A549 (cell line): ENCODE results near the gene LRRC30.

Experiments used
- CTCF ChIP-seq: fragments of >200 bp; sonication (Bioruptor Twin); formaldehyde crosslinking; IDR thresholded peaks from 3 replicates; pipeline ENCODE4 v1.5.1; 2016
- MAX ChIP-seq: IDR thresholded peaks from 2 replicates; pipeline ENCODE4 v1.6.1; 2012
- MYC ChIP-seq: IDR thresholded peaks from 2 replicates; pipeline ENCODE4 v1.6.1; 2012; ENCODE audit warnings: mild to moderate bottlenecking, inconsistent platforms, low read length, improper control_type of control experiment, borderline replicate concordance
- NR3C1 ChIP-seq: fragments of >200 bp; sonication (Bioruptor Twin); formaldehyde crosslinking; IDR thresholded peaks from 3 replicates; pipeline ENCODE4 v1.6.1; 2017
- POLR2A ChIP-seq: IDR thresholded peaks from 2 replicates; pipeline ENCODE4 v1.6.1; 2012; ENCODE audit warnings: mild to moderate bottlenecking, low read length
- RARB ChIP-seq: fragments of 250-450 bp; sonication (Bioruptor Pico); IDR thresholded peaks from 2 replicates; pipeline ENCODE4 v1.8.0; 2021; ENCODE audit warnings: mild to moderate bottlenecking, moderate library complexity
- SMC3 ChIP-seq: fragments of >200 bp; sonication (Bioruptor Twin); formaldehyde crosslinking; IDR thresholded peaks from 3 replicates; pipeline ENCODE4 v1.6.1; 2018; ENCODE audit warnings: inconsistent platforms
- TF ChIP-seq, protein P1 (sequence below): fragments of 450-650 bp; IDR thresholded peaks from 2 replicates; pipeline ENCODE4 v1.6.1; 2014; ENCODE audit warnings: antibody characterized with exemption

DNA sequence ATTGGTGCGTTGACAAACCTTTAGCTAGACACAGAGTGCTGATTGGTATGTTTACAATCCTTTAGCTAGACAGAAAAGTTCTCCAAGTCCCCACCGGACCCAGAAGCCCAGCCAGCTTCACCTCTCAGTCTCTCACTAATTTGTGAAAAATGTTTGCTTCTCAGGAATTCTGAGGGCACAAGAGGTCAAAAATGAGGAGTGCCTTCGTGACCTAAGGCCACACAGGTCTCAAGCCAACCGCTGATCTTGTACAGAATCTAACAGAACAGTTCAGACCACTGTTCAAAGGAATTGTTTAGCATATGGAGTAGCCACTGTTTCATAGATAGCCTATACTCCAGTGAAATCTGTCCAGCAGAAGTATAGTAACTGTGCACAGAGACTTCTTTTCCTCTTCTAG, 29.8 kb upstream of the LRRC30 start:
- TF ChIP-seq NR3C1 (no peak), CTCF (no peak), POLR2A (no peak), MYC (no peak), RARB (CRISPR knock-in tag) (no peak), SMC3 (no peak), MAX (no peak)
- TF ChIP-seq, protein P1, sequence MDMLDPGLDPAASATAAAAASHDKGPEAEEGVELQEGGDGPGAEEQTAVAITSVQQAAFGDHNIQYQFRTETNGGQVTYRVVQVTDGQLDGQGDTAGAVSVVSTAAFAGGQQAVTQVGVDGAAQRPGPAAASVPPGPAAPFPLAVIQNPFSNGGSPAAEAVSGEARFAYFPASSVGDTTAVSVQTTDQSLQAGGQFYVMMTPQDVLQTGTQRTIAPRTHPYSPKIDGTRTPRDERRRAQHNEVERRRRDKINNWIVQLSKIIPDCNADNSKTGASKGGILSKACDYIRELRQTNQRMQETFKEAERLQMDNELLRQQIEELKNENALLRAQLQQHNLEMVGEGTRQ, result no peak
